ENCODE results near the gene KCNJ6.

Gene KCNJ6

GRCh38 chr21:37876561-37876960 lies 39.7 kb downstream of the KCNJ6 start:
- H3K4me1 ChIP-seq (ENCODE audit: control extremely low read depth in 1 of 4, control insufficient read depth in 4 of 4, insufficient read depth in 4 of 4, low read length in 3 of 4), result no peaks in the 10 kb centered on the region
- H3K4me3 ChIP-seq (ENCODE audit: control insufficient read depth in 1 of 7, extremely low read depth in 1 of 7, insufficient read depth in 4 of 7, low read depth in 2 of 7, low read length in 6 of 7), result no peak overlapping the region
- H3K36me3 ChIP-seq (ENCODE audit: control insufficient read depth in 4 of 4, insufficient read depth in 4 of 4, low read length in 3 of 4), result no peaks in the 10 kb centered on the region
- H3K27ac ChIP-seq (ENCODE audit: insufficient read depth in 1 of 2, low read depth in 1 of 2, low read length in 2 of 2, poor library complexity in 1 of 2, severe bottlenecking in 2 of 2), result no peak overlapping the region
- ChIA-PET CTCF (no interaction called here), POLR2A (no interaction called here)
- no peak for DNase-seq
- WGBS (ENCODE audit: insufficient coverage), result 100% methylated on average over 1 of the region's 1 CpG
- H3K9me3 ChIP-seq (ENCODE audit: control extremely low read depth in 1 of 5, control insufficient read depth in 4 of 5, insufficient read depth in 2 of 5, low read depth in 1 of 5, low read length in 4 of 5), result no peaks in the 10 kb centered on the region
- peaks cover 0 to 8% (median 0%) of the 10 kb centered on the region in 5 experiments for H3K27me3 ChIP-seq (replicated peaks in 2 of 5; ENCODE audit: control insufficient read depth in 4 of 5, insufficient read depth in 5 of 5, low read length in 4 of 5)

- Histone ChIP-seq H3K36me3 (ENCODE audit: control insufficient read depth in 4 of 4, insufficient read depth in 4 of 4, low read length in 3 of 4) (no peaks in the 10 kb centered on the region), H3K9me3 (ENCODE audit: control extremely low read depth in 1 of 5, control insufficient read depth in 4 of 5, insufficient read depth in 2 of 5, low read depth in 1 of 5, low read length in 4 of 5) (no peaks in the 10 kb centered on the region), H3K4me1 (ENCODE audit: control extremely low read depth in 1 of 4, control insufficient read depth in 4 of 4, insufficient read depth in 4 of 4, low read length in 3 of 4) (no peaks in the 10 kb centered on the region), H3K4me3 (ENCODE audit: control insufficient read depth in 1 of 7, extremely low read depth in 1 of 7, insufficient read depth in 4 of 7, low read depth in 2 of 7, low read length in 6 of 7) (no peak overlapping the region), H3K27ac (ENCODE audit: insufficient read depth in 1 of 2, low read depth in 1 of 2, low read length in 2 of 2, poor library complexity in 1 of 2, severe bottlenecking in 2 of 2) (no peak overlapping the region), H3K27me3 (replicated peaks in 2 of 5; ENCODE audit: control insufficient read depth in 4 of 5, insufficient read depth in 5 of 5, low read length in 4 of 5) (peaks cover 0 to 8% (median 0%) of the 10 kb centered on the region in 5 experiments)
- ChIA-PET CTCF (no interaction called here), POLR2A (no interaction called here)
- 91% methylated on average over 4 of the region's 10 CpGs for WGBS (ENCODE audit: insufficient coverage)
- no peak for DNase-seq
These were observed 41.1 kb downstream of the KCNJ6 start for GRCh38 chr21:37874904-37875780.

- DNase-seq, result no peak
These were observed 41.8 kb downstream of the KCNJ6 start for GRCh38 chr21:37874481-37874880.

GRCh38 chr21:37873655-37874054 lies 42.6 kb downstream of the KCNJ6 start:
- Histone ChIP-seq H3K27me3 (replicated peaks in 2 of 5; ENCODE audit: control insufficient read depth in 4 of 5, insufficient read depth in 5 of 5, low read length in 4 of 5) (peaks cover 0 to 8% (median 0%) of the 10 kb centered on the region in 5 experiments), H3K27ac (ENCODE audit: insufficient read depth in 1 of 2, low read depth in 1 of 2, low read length in 2 of 2, poor library complexity in 1 of 2, severe bottlenecking in 2 of 2) (no peak overlapping the region), H3K36me3 (ENCODE audit: control insufficient read depth in 4 of 4, insufficient read depth in 4 of 4, low read length in 3 of 4) (no peaks in the 10 kb centered on the region), H3K9me3 (ENCODE audit: control extremely low read depth in 1 of 5, control insufficient read depth in 4 of 5, insufficient read depth in 2 of 5, low read depth in 1 of 5, low read length in 4 of 5) (no peaks in the 10 kb centered on the region), H3K4me3 (ENCODE audit: control insufficient read depth in 1 of 7, extremely low read depth in 1 of 7, insufficient read depth in 4 of 7, low read depth in 2 of 7, low read length in 6 of 7) (no peak overlapping the region), H3K4me1 (ENCODE audit: control extremely low read depth in 1 of 4, control insufficient read depth in 4 of 4, insufficient read depth in 4 of 4, low read length in 3 of 4) (no peaks in the 10 kb centered on the region)
- ChIA-PET POLR2A (no interaction called here), CTCF (no interaction called here)
- WGBS (ENCODE audit: insufficient coverage), result 83% methylated on average over 3 of the region's 3 CpGs
- DNase-seq, result no peak

More at GRCh38 chr21:37874481-37874880, 41.8 kb downstream of the KCNJ6 start:
- H3K36me3 ChIP-seq (ENCODE audit: control insufficient read depth in 4 of 4, insufficient read depth in 4 of 4, low read length in 3 of 4), result no peaks in the 10 kb centered on the region
- no peak overlapping the region for H3K4me3 ChIP-seq (ENCODE audit: control insufficient read depth in 1 of 7, extremely low read depth in 1 of 7, insufficient read depth in 4 of 7, low read depth in 2 of 7, low read length in 6 of 7)
- WGBS (ENCODE audit: insufficient coverage), result 50% methylated on average over 2 of the region's 3 CpGs
- ChIA-PET POLR2A (no interaction called here), CTCF (no interaction called here)
- H3K9me3 ChIP-seq (ENCODE audit: control extremely low read depth in 1 of 5, control insufficient read depth in 4 of 5, insufficient read depth in 2 of 5, low read depth in 1 of 5, low read length in 4 of 5), result no peaks in the 10 kb centered on the region
- H3K4me1 ChIP-seq (ENCODE audit: control extremely low read depth in 1 of 4, control insufficient read depth in 4 of 4, insufficient read depth in 4 of 4, low read length in 3 of 4), result no peaks in the 10 kb centered on the region
- no peak overlapping the region for H3K27ac ChIP-seq (ENCODE audit: insufficient read depth in 1 of 2, low read depth in 1 of 2, low read length in 2 of 2, poor library complexity in 1 of 2, severe bottlenecking in 2 of 2)
- H3K27me3 ChIP-seq (replicated peaks in 2 of 5; ENCODE audit: control insufficient read depth in 4 of 5, insufficient read depth in 5 of 5, low read length in 4 of 5), result peaks cover 0 to 8% (median 0%) of the 10 kb centered on the region in 5 experiments

- no peak overlapping the region for H3K4me3 ChIP-seq (ENCODE audit: control insufficient read depth in 1 of 7, extremely low read depth in 1 of 7, insufficient read depth in 4 of 7, low read depth in 2 of 7, low read length in 6 of 7)
- no peak for DNase-seq
- H3K27me3 ChIP-seq (replicated peaks in 2 of 5; ENCODE audit: control insufficient read depth in 4 of 5, insufficient read depth in 5 of 5, low read length in 4 of 5), result peaks cover 0 to 2% (median 0%) of the 10 kb centered on the region in 5 experiments
- H3K4me1 ChIP-seq (ENCODE audit: control extremely low read depth in 1 of 4, control insufficient read depth in 4 of 4, insufficient read depth in 4 of 4, low read length in 3 of 4), result peaks cover 0 to 1% (median 0%) of the 10 kb centered on the region in 4 experiments
- POLR2A ChIA-PET, result interaction anchor here (0.6 kb wide), 1 partner anchor 22 kb away, joined by 4 read pairs; no protein-coding TSS in a partner anchor
- CTCF ChIA-PET, result no interaction called here
- no peaks in the 10 kb centered on the region for H3K36me3 ChIP-seq (ENCODE audit: control insufficient read depth in 4 of 4, insufficient read depth in 4 of 4, low read length in 3 of 4)
- no peak overlapping the region for H3K27ac ChIP-seq (ENCODE audit: insufficient read depth in 1 of 2, low read depth in 1 of 2, low read length in 2 of 2, poor library complexity in 1 of 2, severe bottlenecking in 2 of 2)
- no peaks in the 10 kb centered on the region for H3K9me3 ChIP-seq (ENCODE audit: control extremely low read depth in 1 of 5, control insufficient read depth in 4 of 5, insufficient read depth in 2 of 5, low read depth in 1 of 5, low read length in 4 of 5)
- WGBS (ENCODE audit: insufficient coverage), result 98% methylated on average over 5 of the region's 8 CpGs
These were observed 45.0 kb downstream of the KCNJ6 start for GRCh38 chr21:37871121-37871862.

- CTCF ChIA-PET, result interaction anchor here (1.5 kb wide), 1 partner anchor 36 kb away, joined by 4 read pairs; no protein-coding TSS in a partner anchor
- H3K4me3 ChIP-seq (ENCODE audit: control insufficient read depth in 1 of 7, extremely low read depth in 1 of 7, insufficient read depth in 4 of 7, low read depth in 2 of 7, low read length in 6 of 7), result no peak overlapping the region
These were observed 46.0 kb downstream of the KCNJ6 start for GRCh38 chr21:37870221-37870620.

GRCh38 chr21:37869661-37870060 lies 46.6 kb downstream of the KCNJ6 start:
- Histone ChIP-seq H3K27ac (ENCODE audit: insufficient read depth in 1 of 2, low read depth in 1 of 2, low read length in 2 of 2, poor library complexity in 1 of 2, severe bottlenecking in 2 of 2) (no peak overlapping the region), H3K27me3 (replicated peaks in 2 of 5; ENCODE audit: control insufficient read depth in 4 of 5, insufficient read depth in 5 of 5, low read length in 4 of 5) (no peaks in the 10 kb centered on the region), H3K4me1 (ENCODE audit: control extremely low read depth in 1 of 4, control insufficient read depth in 4 of 4, insufficient read depth in 4 of 4, low read length in 3 of 4) (peaks cover 0 to 8% (median 5%) of the 10 kb centered on the region in 4 experiments), H3K36me3 (ENCODE audit: control insufficient read depth in 4 of 4, insufficient read depth in 4 of 4, low read length in 3 of 4) (no peaks in the 10 kb centered on the region), H3K4me3 (ENCODE audit: control insufficient read depth in 1 of 7, extremely low read depth in 1 of 7, insufficient read depth in 4 of 7, low read depth in 2 of 7, low read length in 6 of 7) (no peak overlapping the region), H3K9me3 (ENCODE audit: control extremely low read depth in 1 of 5, control insufficient read depth in 4 of 5, insufficient read depth in 2 of 5, low read depth in 1 of 5, low read length in 4 of 5) (no peaks in the 10 kb centered on the region)
- CTCF ChIA-PET, result interaction anchor here (1.5 kb wide), 1 partner anchor 35 kb away, joined by 4 read pairs; no protein-coding TSS in a partner anchor
- no peak for DNase-seq
- POLR2A ChIA-PET, result no interaction called here

More at GRCh38 chr21:37870221-37870620, 46.0 kb downstream of the KCNJ6 start:
- no peaks in the 10 kb centered on the region for H3K36me3 ChIP-seq (ENCODE audit: control insufficient read depth in 4 of 4, insufficient read depth in 4 of 4, low read length in 3 of 4)
- POLR2A ChIA-PET, result no interaction called here
- WGBS (ENCODE audit: insufficient coverage), result 88% methylated on average over 1 of the region's 2 CpGs
- peaks cover 0 to 2% (median 0%) of the 10 kb centered on the region in 5 experiments for H3K27me3 ChIP-seq (replicated peaks in 2 of 5; ENCODE audit: control insufficient read depth in 4 of 5, insufficient read depth in 5 of 5, low read length in 4 of 5)
- H3K9me3 ChIP-seq (ENCODE audit: control extremely low read depth in 1 of 5, control insufficient read depth in 4 of 5, insufficient read depth in 2 of 5, low read depth in 1 of 5, low read length in 4 of 5), result no peaks in the 10 kb centered on the region
- DNase-seq, result no peak
- peaks cover 0 to 8% (median 5%) of the 10 kb centered on the region in 4 experiments for H3K4me1 ChIP-seq (ENCODE audit: control extremely low read depth in 1 of 4, control insufficient read depth in 4 of 4, insufficient read depth in 4 of 4, low read length in 3 of 4)
- H3K27ac ChIP-seq (ENCODE audit: insufficient read depth in 1 of 2, low read depth in 1 of 2, low read length in 2 of 2, poor library complexity in 1 of 2, severe bottlenecking in 2 of 2), result no peak overlapping the region

Measured in common myeloid progenitor, CD34-positive (primary cell).